H1 (cell line): ENCODE measurements around the gene DSE. TPM values are rescaled to one million over a fixed set of nuclear protein-coding genes. Genes with fewer than 3 reads are reported as not detected.

Experiments used
- CTCF ChIA-PET: fragments of 300-600 bp; sonication (Branson Sonifier 250); formaldehyde crosslinking; loops from one replicate; lab custom pipeline; 2021; ENCODE audit not compliant: partially characterized antibody; lab: Charles Lee
- POLR2A ChIA-PET: fragments of 300-600 bp; sonication (Branson Sonifier 250); formaldehyde crosslinking; loops from one replicate; lab custom pipeline; 2021; ENCODE audit warnings: inconsistent platforms; ENCODE audit not compliant: partially characterized antibody; lab: Charles Lee
- DNase-seq, 2 experiments: peaks; one replicate each; pipeline versions ENCODE4 v3.0.0 to v3.0.0-alpha.2; 2010 to 2022; ENCODE audit warnings: low spot score in 2 of 2, low read depth in 1 of 2, mixed read lengths in 1 of 2
- FAIRE-seq: peaks from 2 replicates; lab custom pipeline; 2011; peaks lifted over from hg19 to GRCh38; lab: Jason Lieb, UNC
- H2AFZ ChIP-seq: 2 replicates; pipeline ENCODE4 v1.8.1; 2012; ENCODE audit warnings: low read length, inconsistent platforms
- H2AK5ac ChIP-seq: 2 replicates; pipeline ENCODE4 v1.6.1; 2013; ENCODE audit warnings: low read depth, low read length
- H2BK120ac ChIP-seq: replicated peaks from 2 replicates; pipeline ENCODE3; 2013; ENCODE audit warnings: low read depth, low read length, inconsistent platforms
- H2BK12ac ChIP-seq: 2 replicates; pipeline ENCODE4 v1.6.1; 2013; ENCODE audit warnings: low read depth, low read length
- H2BK15ac ChIP-seq: 2 replicates; pipeline ENCODE4 v1.6.1; 2013; ENCODE audit warnings: low read length
- H2BK20ac ChIP-seq: 2 replicates; pipeline ENCODE4 v1.6.1; 2013; ENCODE audit warnings: low read length
- H2BK5ac ChIP-seq: 2 replicates; pipeline ENCODE4 v1.6.1; 2013; ENCODE audit warnings: low read depth, low read length
- H3K14ac ChIP-seq: 2 replicates; pipeline ENCODE4 v1.6.1; 2013; ENCODE audit warnings: inconsistent platforms; ENCODE audit not compliant: insufficient read length
- H3K18ac ChIP-seq: 2 replicates; pipeline ENCODE4 v1.6.1; 2013; ENCODE audit warnings: low read length; ENCODE audit errors: extremely low read depth
- H3K23ac ChIP-seq: 2 replicates; pipeline ENCODE4 v1.6.1; 2013; ENCODE audit warnings: inconsistent platforms; ENCODE audit not compliant: insufficient read length
- H3K23me2 ChIP-seq: 2 replicates; pipeline ENCODE4 v1.6.1; 2013; ENCODE audit warnings: low read depth, low read length
- H3K27ac ChIP-seq: 2 replicates; pipeline ENCODE4 v1.6.1; 2011; ENCODE audit warnings: low read depth, low read length, inconsistent platforms
- H3K27me3 ChIP-seq, 4 experiments: replicated peaks in 1 of 4; 1 replicate in 1 of 4; 2 replicates in 3 of 4; pipeline versions ENCODE4 v1.6.1 to v1.8.1; 2011 to 2013; ENCODE audit warnings: low read length in 3 of 4, mild to moderate bottlenecking in 3 of 4, inconsistent platforms in 2 of 4, mixed read lengths in 2 of 4, moderate library complexity in 1 of 4; ENCODE audit not compliant: control insufficient read depth in 3 of 4, insufficient read depth in 3 of 4; ENCODE audit errors: extremely low read depth in 1 of 4
- H3K36me3 ChIP-seq, 4 experiments: 2 replicates each; pipeline versions ENCODE4 v1.6.1 to v1.8.1; 2011 to 2013; ENCODE audit warnings: mild to moderate bottlenecking in 4 of 4, low read length in 3 of 4, moderate library complexity in 2 of 4, control low read depth in 1 of 4, inconsistent platforms in 1 of 4; ENCODE audit not compliant: insufficient read depth in 4 of 4, control insufficient read depth in 2 of 4
- H3K4ac ChIP-seq: replicated peaks from 2 replicates; pipeline ENCODE3; 2013; ENCODE audit warnings: low read length, low read depth, mixed read lengths, inconsistent platforms; ENCODE audit not compliant: insufficient read length
- H3K4me1 ChIP-seq, 4 experiments: replicated peaks in 1 of 4; 1 replicate in 1 of 4; 2 replicates in 3 of 4; pipeline versions ENCODE4 v1.6.1 to v1.8.1; 2011 to 2013; ENCODE audit warnings: low read length in 3 of 4, inconsistent platforms in 2 of 4, mixed read lengths in 1 of 4; ENCODE audit not compliant: insufficient read depth in 4 of 4, control insufficient read depth in 3 of 4
- H3K4me2 ChIP-seq, 2 experiments: 2 replicates each; pipeline versions ENCODE4 v1.6.1 to v1.8.1; 2011 to 2013; ENCODE audit warnings: low read depth in 2 of 2, low read length in 2 of 2, control low read depth in 1 of 2, inconsistent platforms in 1 of 2, mild to moderate bottlenecking in 1 of 2; ENCODE audit not compliant: insufficient read depth in 1 of 2
- H3K4me3 ChIP-seq, 4 experiments: fragments of 200-600, 300-600 bp in 1 of 4; sonication (generic), shearing (Covaris generic), sonication (Bioruptor Twin) in 1 of 4; 2 replicates each; pipeline versions ENCODE4 v1.5.1 to v1.8.1; 2011 to 2016; ENCODE audit warnings: low read length in 4 of 4, low read depth in 3 of 4, control low read depth in 2 of 4, inconsistent platforms in 2 of 4, mild to moderate bottlenecking in 2 of 4, mixed read lengths in 1 of 4, moderate library complexity in 1 of 4; ENCODE audit not compliant: insufficient read depth in 2 of 4; ENCODE audit errors: extremely low read depth in 1 of 4
- H3K56ac ChIP-seq: replicated peaks from 2 replicates; pipeline ENCODE3; 2013; ENCODE audit warnings: low read depth, mild to moderate bottlenecking, mixed read lengths, low read length, inconsistent platforms; ENCODE audit not compliant: insufficient read length
- H3K79me1 ChIP-seq: 2 replicates; pipeline ENCODE4 v1.6.1; 2013; ENCODE audit warnings: low read depth, low read length, control low read depth
- H3K79me2 ChIP-seq, 2 experiments: 2 replicates each; pipeline versions ENCODE4 v1.6.1 to v1.8.1; 2012 to 2013; ENCODE audit warnings: low read length in 2 of 2, mild to moderate bottlenecking in 2 of 2, inconsistent platforms in 1 of 2; ENCODE audit not compliant: insufficient read depth in 2 of 2, control insufficient read depth in 1 of 2
- H3K9ac ChIP-seq, 4 experiments: replicated peaks in 1 of 4; 1 replicate in 1 of 4; 2 replicates in 3 of 4; pipeline versions ENCODE4 v1.6.1 to v1.8.1; 2011 to 2013; ENCODE audit warnings: low read depth in 3 of 4, low read length in 3 of 4, control low read depth in 2 of 4, mild to moderate bottlenecking in 2 of 4, moderate library complexity in 2 of 4, inconsistent platforms in 1 of 4; ENCODE audit errors: extremely low read depth in 1 of 4
- H3K9me3 ChIP-seq, 2 experiments: 2 replicates each; pipeline versions ENCODE4 v1.6.1 to v1.8.1; 2012 to 2013; ENCODE audit warnings: mild to moderate bottlenecking in 2 of 2, moderate library complexity in 2 of 2, control low read depth in 1 of 2, inconsistent platforms in 1 of 2, low read depth in 1 of 2, low read length in 1 of 2, mixed read lengths in 1 of 2; ENCODE audit not compliant: insufficient read depth in 2 of 2
- H4K20me1 ChIP-seq, 2 experiments: replicated peaks in 1 of 2; 2 replicates each; pipeline versions ENCODE3 to v1.8.1; 2011 to 2013; ENCODE audit warnings: inconsistent platforms in 2 of 2, low read length in 2 of 2, mild to moderate bottlenecking in 1 of 2; ENCODE audit not compliant: insufficient read depth in 2 of 2, control insufficient read depth in 1 of 2
- H4K5ac ChIP-seq: 2 replicates; pipeline ENCODE4 v1.6.1; 2013; ENCODE audit warnings: low read length, low read depth, mixed read lengths, inconsistent platforms; ENCODE audit not compliant: insufficient read length
- H4K8ac ChIP-seq: 2 replicates; pipeline ENCODE4 v1.8.0; 2013; ENCODE audit warnings: mild to moderate bottlenecking, moderate library complexity, low read length, inconsistent platforms; ENCODE audit not compliant: insufficient read depth; ENCODE audit errors: extremely low read depth
- H4K91ac ChIP-seq: replicated peaks from 2 replicates; pipeline ENCODE3; 2013; ENCODE audit warnings: low read length, mixed read lengths, inconsistent platforms; ENCODE audit not compliant: insufficient read length
- ASH2L ChIP-seq: fragments of 200-600, 300-600 bp; sonication (generic); IDR thresholded peaks from one replicate; pipeline ENCODE4 v1.7.1; 2017; ENCODE audit warnings: low read length
- BRCA1 ChIP-seq: IDR thresholded peaks from 2 replicates; pipeline ENCODE4 v1.6.1; 2012; ENCODE audit warnings: low read depth, low read length, improper control_type of control experiment
- CHD1 ChIP-seq: IDR thresholded peaks from 2 replicates; pipeline ENCODE4 v1.6.1; 2012; ENCODE audit warnings: low read depth, low read length, improper control_type of control experiment
- EP300 ChIP-seq, 2 experiments: IDR thresholded peaks; 1 replicate in 1 of 2; 2 replicates in 1 of 2; pipeline ENCODE4 v1.6.1; 2011 to 2012; ENCODE audit warnings: low read depth in 2 of 2, low read length in 2 of 2, mild to moderate bottlenecking in 2 of 2, borderline replicate concordance in 1 of 2, inconsistent platforms in 1 of 2, moderate library complexity in 1 of 2
- JUN ChIP-seq: IDR thresholded peaks from 2 replicates; pipeline ENCODE4 v1.6.1; 2011; ENCODE audit warnings: low read depth, mild to moderate bottlenecking, improper control_type of control experiment, low read length
- MAFK ChIP-seq: IDR thresholded peaks from 2 replicates; pipeline ENCODE4 v1.6.1; 2012; ENCODE audit warnings: low read depth, mild to moderate bottlenecking, improper control_type of control experiment, low read length
- NRF1 ChIP-seq: IDR thresholded peaks from 2 replicates; pipeline ENCODE4 v1.6.1; 2011; ENCODE audit warnings: mild to moderate bottlenecking, low read depth, low read length, improper control_type of control experiment
- POU5F1 ChIP-seq: IDR thresholded peaks from 2 replicates; pipeline ENCODE4 v1.6.1; 2011; ENCODE audit warnings: low read depth, mild to moderate bottlenecking, low read length, moderate library complexity
- SP2 ChIP-seq: IDR thresholded peaks from 2 replicates; pipeline ENCODE4 v1.6.1; 2012; ENCODE audit warnings: mild to moderate bottlenecking, low read length, inconsistent platforms
- TAF7 ChIP-seq: optimal IDR thresholded peaks from 2 replicates; pipeline ENCODE3; 2011; ENCODE audit warnings: low read depth, mild to moderate bottlenecking, inconsistent platforms, low read length, moderate library complexity, borderline replicate concordance
- TCF12 ChIP-seq: IDR thresholded peaks from 2 replicates; pipeline ENCODE4 v1.6.1; 2011; ENCODE audit warnings: low read depth, mild to moderate bottlenecking, low read length
- TEAD4 ChIP-seq: IDR thresholded peaks from 2 replicates; pipeline ENCODE4 v1.6.1; 2012; ENCODE audit warnings: low read depth, low read length, inconsistent platforms, mixed read lengths
- WGBS, 2 experiments: shearing (Covaris generic) in 1 of 2; methylation state at CpG; one replicate each; pipeline versions ENCODE4 v1.1.6 to v1.1.7; 2013 to 2015; ENCODE audit warnings: low lambda C conversion rate in 2 of 2, mixed read lengths in 2 of 2, inconsistent platforms in 1 of 2, low coverage in 1 of 2, missing lambda C conversion rate in 1 of 2; ENCODE audit not compliant: insufficient replicate concordance in 2 of 2, insufficient coverage in 1 of 2, insufficient read length in 1 of 2; ENCODE audit errors: extremely low coverage in 1 of 2, missing lambda C conversion rate in 1 of 2; 5-methylcytosine and 5-hydroxymethylcytosine counted together
- polyA plus RNA-seq, 7 experiments: library from polyadenylated mRNA; depleted of rRNA in 3 of 7; stranded (reverse) in 5 of 7; unstranded in 2 of 7; fragments of >200 nt in 5 of 7; fragments of 200-250 nt in 2 of 7; gene quantifications; 1 replicate in 5 of 7; 2 replicates in 1 of 7; 4 replicates in 1 of 7; pipeline versions ENCODE4 v1.2.1 to v1.2.3, GENCODE V29; 2011 to 2013; ENCODE audit warnings: missing spikeins in 2 of 7, mixed read lengths in 2 of 7
- total RNA-seq: library from RNA; stranded (reverse); fragmentation: NEBNext Ultra II Directional; extraction: Animal tissue kit (Norgen Biotek cat#: 25700); gene quantifications from 2 replicates; pipeline ENCODE4 v1.2.1, GENCODE V29; 2021
- TF ChIP-seq, protein P1 (sequence below), 3 experiments: IDR thresholded peaks; 1 replicate in 2 of 3; 2 replicates in 1 of 3; pipeline versions ENCODE4 v1.5.1 to v1.6.1; 2011; ENCODE audit warnings: low read length in 3 of 3, mild to moderate bottlenecking in 3 of 3, inconsistent platforms in 2 of 3, low read depth in 1 of 3, moderate library complexity in 1 of 3; ENCODE audit not compliant: insufficient read depth in 1 of 3; ENCODE audit errors: control extremely low read depth in 1 of 3

The DSE gene
- total and polyA plus RNA-seq, 2 of the 8 experiments (the other 6 are each of a cell fraction or from before 2014, with no cell fraction given), result 32.5 to 94.4 TPM

DNA sequence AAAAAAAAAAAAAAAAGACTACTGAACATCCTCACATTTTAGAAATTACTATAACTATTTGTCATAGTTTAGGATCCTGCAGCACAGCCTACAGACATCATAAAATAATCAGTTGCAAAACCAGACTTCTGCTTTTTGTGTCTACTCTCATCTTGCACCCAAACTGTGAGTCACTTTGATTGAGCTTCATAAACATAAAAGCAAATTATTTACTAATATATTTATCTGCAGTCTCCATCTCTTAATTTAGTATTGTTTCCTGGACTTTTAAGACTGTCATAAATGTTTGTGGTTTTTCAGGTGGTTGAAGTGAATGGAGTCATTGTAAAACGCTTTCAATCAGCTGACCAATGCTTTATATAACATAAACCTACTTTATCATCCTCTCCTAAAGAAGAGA, 75.7 kb downstream of the DSE start:
- H3K4me3 ChIP-seq, result no peak overlapping the region
- no peak overlapping the region for H3K27ac ChIP-seq
- ChIA-PET POLR2A (no interaction called here), CTCF (interaction anchor here (0.9 to 4.0 kb wide), 8 partner anchors 12 to 178 kb away, joined by 3 to 19 read pairs (median 8); partner anchors contain the start of gene CALHM5)
- H2BK120ac ChIP-seq, result no peak overlapping the region
- peaks cover 0 to 2% (median under 1%) of the 10 kb centered on the region in 4 experiments; a peak in 1 of 7 replicates for H3K4me1 ChIP-seq
- 95% methylated on average over 1 of the region's 1 CpG; no CpG with 5 or more reads in 1 of the 2 experiments for WGBS, 2 experiments
- H3K4ac ChIP-seq, result no peak overlapping the region
- DNase-seq, result no peak
- no peak overlapping the region for H2AFZ ChIP-seq
- no peaks in the 10 kb centered on the region for H3K9me3 ChIP-seq
- H3K79me2 ChIP-seq, result no peaks in the 10 kb centered on the region
- FAIRE-seq, result no peak
- no peaks in the 10 kb centered on the region for H3K36me3 ChIP-seq
- no peaks in the 10 kb centered on the region for H3K23me2 ChIP-seq
- no peak overlapping the region for H2BK5ac ChIP-seq
- no peak overlapping the region for H3K4me2 ChIP-seq
- H2AK5ac ChIP-seq, result no peak overlapping the region
- no peak overlapping the region for H4K91ac ChIP-seq
- H3K79me1 ChIP-seq, result no peaks in the 10 kb centered on the region
- no peak overlapping the region for H3K56ac ChIP-seq
- no peak overlapping the region for H3K23ac ChIP-seq
- no peak overlapping the region for H2BK12ac ChIP-seq
- H2BK15ac ChIP-seq, result no peak overlapping the region
- H4K20me1 ChIP-seq, result no peaks in the 10 kb centered on the region
- no peaks in the 10 kb centered on the region for H3K27me3 ChIP-seq
- no peak overlapping the region for H3K9ac ChIP-seq
- H3K18ac ChIP-seq, result no peak overlapping the region
- H2BK20ac ChIP-seq, result no peak overlapping the region
- no peak overlapping the region for H4K5ac ChIP-seq
- no peak overlapping the region for H3K14ac ChIP-seq
- H4K8ac ChIP-seq, result no peak overlapping the region
- TF ChIP-seq, protein P1, sequence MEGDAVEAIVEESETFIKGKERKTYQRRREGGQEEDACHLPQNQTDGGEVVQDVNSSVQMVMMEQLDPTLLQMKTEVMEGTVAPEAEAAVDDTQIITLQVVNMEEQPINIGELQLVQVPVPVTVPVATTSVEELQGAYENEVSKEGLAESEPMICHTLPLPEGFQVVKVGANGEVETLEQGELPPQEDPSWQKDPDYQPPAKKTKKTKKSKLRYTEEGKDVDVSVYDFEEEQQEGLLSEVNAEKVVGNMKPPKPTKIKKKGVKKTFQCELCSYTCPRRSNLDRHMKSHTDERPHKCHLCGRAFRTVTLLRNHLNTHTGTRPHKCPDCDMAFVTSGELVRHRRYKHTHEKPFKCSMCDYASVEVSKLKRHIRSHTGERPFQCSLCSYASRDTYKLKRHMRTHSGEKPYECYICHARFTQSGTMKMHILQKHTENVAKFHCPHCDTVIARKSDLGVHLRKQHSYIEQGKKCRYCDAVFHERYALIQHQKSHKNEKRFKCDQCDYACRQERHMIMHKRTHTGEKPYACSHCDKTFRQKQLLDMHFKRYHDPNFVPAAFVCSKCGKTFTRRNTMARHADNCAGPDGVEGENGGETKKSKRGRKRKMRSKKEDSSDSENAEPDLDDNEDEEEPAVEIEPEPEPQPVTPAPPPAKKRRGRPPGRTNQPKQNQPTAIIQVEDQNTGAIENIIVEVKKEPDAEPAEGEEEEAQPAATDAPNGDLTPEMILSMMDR (IDR thresholded peaks at IDR 0.05; ENCODE audit: control extremely low read depth in 1 of 3, insufficient read depth in 1 of 3, low read depth in 1 of 3, low read length in 3 of 3), result no peak
- TF ChIP-seq POU5F1, result no peak
- no peak for TF ChIP-seq TCF12
- TF ChIP-seq MAFK, result no peak
- TF ChIP-seq SP2, result no peak
- TF ChIP-seq JUN, result no peak
- no peak for TF ChIP-seq BRCA1
- TF ChIP-seq NRF1, result no peak
- TF ChIP-seq ASH2L, result no peak
- no peak for TF ChIP-seq CHD1
- no peak for TF ChIP-seq EP300 (IDR thresholded peaks at IDR 0.05; ENCODE audit: borderline replicate concordance in 1 of 2, low read depth in 2 of 2, low read length in 2 of 2)
- TF ChIP-seq TEAD4, result no peak
- no peak for TF ChIP-seq TAF7
